ENCODE measurements around the gene CNKSR3. TPM values are rescaled to one million over a fixed set of nuclear protein-coding genes. Genes with fewer than 3 reads are reported as not detected.
"Not testable (repeated sequence)": the region's sequence is repeated elsewhere in the genome, so short reads cannot be mapped to it uniquely, and the experiment has no call there.

The CNKSR3 gene
- polyA plus RNA-seq, 2 donors, result 12.0 to 12.9 TPM

- Histone ChIP-seq H3K36me3 (ENCODE audit: control insufficient read depth in 2 of 2, insufficient read depth in 2 of 2, low read length in 1 of 2) (no peaks in the 10 kb centered on the region), H3K4me1 (ENCODE audit: control insufficient read depth in 2 of 2, insufficient read depth in 2 of 2, low read length in 1 of 2) (no peaks in the 10 kb centered on the region), H3K27me3 (ENCODE audit: control insufficient read depth in 1 of 2, insufficient read depth in 2 of 2, low read length in 2 of 2) (no peaks in the 10 kb centered on the region), H3K9me3 (ENCODE audit: control insufficient read depth in 2 of 2, insufficient read depth in 1 of 2, low read depth in 1 of 2, low read length in 1 of 2) (no peaks in the 10 kb centered on the region), H3K27ac (ENCODE audit: low read depth in 2 of 2, low read length in 1 of 2) (no peak overlapping the region), H3K4me3 (ENCODE audit: low read depth in 1 of 2, low read length in 2 of 2) (no peak overlapping the region)
- 49 to 55% methylated on average over 7 of the region's 7 CpGs for WGBS, 2 donors
These were observed 5.3 kb upstream of the CNKSR3 start for GRCh38 chr6:154515826-154516225.

DNA sequence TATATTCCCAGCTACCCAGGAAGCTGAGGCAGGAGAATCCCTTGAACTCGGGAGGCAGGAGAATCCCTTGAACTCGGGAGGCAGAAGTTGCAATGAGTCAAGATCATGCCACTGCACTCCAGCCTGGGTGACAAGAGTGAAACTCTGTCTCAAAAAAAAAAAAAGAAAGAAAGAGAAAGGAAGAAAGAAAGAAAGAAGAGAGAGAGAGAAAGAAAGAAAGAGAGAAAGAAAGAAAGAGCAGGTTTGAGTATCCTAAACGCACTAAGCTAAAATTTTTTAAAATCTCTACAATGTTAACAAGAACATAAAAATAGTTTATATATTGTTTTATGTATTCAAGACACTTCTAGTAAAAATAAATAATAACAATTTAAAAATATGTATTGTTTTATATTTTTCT, 4.6 kb upstream of the CNKSR3 start:
- H3K27me3 ChIP-seq (ENCODE audit: control insufficient read depth in 1 of 2, insufficient read depth in 2 of 2, low read length in 2 of 2); H3K36me3 ChIP-seq (ENCODE audit: control insufficient read depth in 2 of 2, insufficient read depth in 2 of 2, low read length in 1 of 2); H3K4me3 ChIP-seq (ENCODE audit: low read depth in 1 of 2, low read length in 2 of 2); H3K27ac ChIP-seq (ENCODE audit: low read depth in 2 of 2, low read length in 1 of 2); H3K9me3 ChIP-seq (ENCODE audit: control insufficient read depth in 2 of 2, insufficient read depth in 1 of 2, low read depth in 1 of 2, low read length in 1 of 2); H3K4me1 ChIP-seq (ENCODE audit: control insufficient read depth in 2 of 2, insufficient read depth in 2 of 2, low read length in 1 of 2): not testable (repeated sequence)
- 88 to 95% methylated on average over 3 of the region's 3 CpGs for WGBS, 2 donors

DNA sequence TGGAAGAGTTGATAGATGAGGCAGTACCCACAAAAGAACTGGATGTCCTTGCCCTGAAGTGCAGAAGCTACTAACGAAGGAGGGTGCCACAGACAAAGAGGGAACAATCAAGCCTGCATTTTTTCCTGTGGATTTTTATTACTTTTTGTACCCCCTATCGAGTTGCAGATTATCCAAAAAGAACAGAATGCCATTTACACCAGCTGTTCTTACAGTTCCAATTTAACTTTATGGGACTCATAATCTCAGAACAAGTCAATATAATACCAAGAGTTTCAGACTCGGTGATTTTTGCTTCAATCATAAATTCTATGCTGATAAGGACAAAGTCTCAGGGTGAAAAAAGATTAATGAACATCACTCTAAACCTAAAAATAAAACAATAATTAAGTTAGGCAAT, 4.0 kb upstream of the CNKSR3 start:
- Histone ChIP-seq H3K36me3 (ENCODE audit: control insufficient read depth in 2 of 2, insufficient read depth in 2 of 2, low read length in 1 of 2) (no peaks in the 10 kb centered on the region), H3K4me1 (ENCODE audit: control insufficient read depth in 2 of 2, insufficient read depth in 2 of 2, low read length in 1 of 2) (no peaks in the 10 kb centered on the region), H3K4me3 (ENCODE audit: low read depth in 1 of 2, low read length in 2 of 2) (no peak overlapping the region), H3K27me3 (ENCODE audit: control insufficient read depth in 1 of 2, insufficient read depth in 2 of 2, low read length in 2 of 2) (no peaks in the 10 kb centered on the region), H3K9me3 (ENCODE audit: control insufficient read depth in 2 of 2, insufficient read depth in 1 of 2, low read depth in 1 of 2, low read length in 1 of 2) (no peaks in the 10 kb centered on the region), H3K27ac (ENCODE audit: low read depth in 2 of 2, low read length in 1 of 2) (no peak overlapping the region)
- WGBS, 2 donors, result 77 to 89% methylated on average over 3 of the region's 3 CpGs

DNA sequence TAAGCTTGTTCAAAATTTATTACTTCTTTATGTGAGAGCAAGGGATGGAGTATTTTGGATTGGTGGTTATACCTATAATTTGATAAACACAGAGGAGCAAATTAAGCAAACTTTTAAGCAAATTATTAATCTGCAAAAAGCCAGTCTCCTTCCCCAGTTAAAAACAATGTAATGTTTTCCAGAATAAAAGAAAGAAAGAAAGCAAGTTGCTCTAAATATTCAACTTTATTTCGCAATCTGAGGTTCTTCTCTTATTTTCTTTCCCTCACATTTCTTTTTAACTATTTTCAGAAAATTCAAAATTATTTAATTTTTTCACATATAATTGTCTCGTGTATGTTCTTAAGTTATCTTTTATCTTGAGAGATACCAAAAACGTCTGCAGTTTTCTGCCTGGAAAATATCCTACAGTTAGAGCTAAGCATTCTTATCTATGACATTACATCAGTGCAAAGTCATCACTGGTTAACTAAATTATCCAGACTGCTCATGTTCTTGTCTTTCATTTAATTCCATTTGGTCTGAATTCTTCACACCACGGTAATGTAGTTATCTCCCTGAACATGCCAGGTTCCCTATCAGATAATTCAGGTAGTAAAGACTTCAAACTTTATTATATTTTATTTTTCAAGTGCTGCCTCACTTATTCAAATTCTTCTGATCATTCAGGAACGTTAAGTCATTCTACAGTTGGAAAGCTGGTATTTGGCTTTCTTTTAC, 3.3 kb upstream of the CNKSR3 start:
- Histone ChIP-seq H3K9me3 (ENCODE audit: control insufficient read depth in 2 of 2, insufficient read depth in 1 of 2, low read depth in 1 of 2, low read length in 1 of 2) (no peaks in the 10 kb centered on the region), H3K27me3 (ENCODE audit: control insufficient read depth in 1 of 2, insufficient read depth in 2 of 2, low read length in 2 of 2) (no peaks in the 10 kb centered on the region), H3K27ac (ENCODE audit: low read depth in 2 of 2, low read length in 1 of 2) (no peak overlapping the region), H3K4me1 (ENCODE audit: control insufficient read depth in 2 of 2, insufficient read depth in 2 of 2, low read length in 1 of 2) (no peaks in the 10 kb centered on the region), H3K36me3 (ENCODE audit: control insufficient read depth in 2 of 2, insufficient read depth in 2 of 2, low read length in 1 of 2) (no peaks in the 10 kb centered on the region), H3K4me3 (ENCODE audit: low read depth in 1 of 2, low read length in 2 of 2) (no peak overlapping the region)
- WGBS, 2 donors, result 66 to 80% methylated on average over 5 of the region's 5 CpGs

- H3K36me3 ChIP-seq (ENCODE audit: control insufficient read depth in 2 of 2, insufficient read depth in 2 of 2, low read length in 1 of 2), result no peaks in the 10 kb centered on the region
- no peaks in the 10 kb centered on the region for H3K27me3 ChIP-seq (ENCODE audit: control insufficient read depth in 1 of 2, insufficient read depth in 2 of 2, low read length in 2 of 2)
- no peaks in the 10 kb centered on the region for H3K9me3 ChIP-seq (ENCODE audit: control insufficient read depth in 2 of 2, insufficient read depth in 1 of 2, low read depth in 1 of 2, low read length in 1 of 2)
- WGBS, 2 donors, result 88 to 95% methylated on average over 1 of the region's 1 CpG
- peaks cover 0 to 2% of the 10 kb centered on the region in 2 donors for H3K4me1 ChIP-seq (ENCODE audit: control insufficient read depth in 2 of 2, insufficient read depth in 2 of 2, low read length in 1 of 2)
- no peak overlapping the region for H3K4me3 ChIP-seq (ENCODE audit: low read depth in 1 of 2, low read length in 2 of 2)
- H3K27ac ChIP-seq (ENCODE audit: low read depth in 2 of 2, low read length in 1 of 2), result no peak overlapping the region
These were observed 1.7 kb upstream of the CNKSR3 start for GRCh38 chr6:154512201-154512600.

DNA sequence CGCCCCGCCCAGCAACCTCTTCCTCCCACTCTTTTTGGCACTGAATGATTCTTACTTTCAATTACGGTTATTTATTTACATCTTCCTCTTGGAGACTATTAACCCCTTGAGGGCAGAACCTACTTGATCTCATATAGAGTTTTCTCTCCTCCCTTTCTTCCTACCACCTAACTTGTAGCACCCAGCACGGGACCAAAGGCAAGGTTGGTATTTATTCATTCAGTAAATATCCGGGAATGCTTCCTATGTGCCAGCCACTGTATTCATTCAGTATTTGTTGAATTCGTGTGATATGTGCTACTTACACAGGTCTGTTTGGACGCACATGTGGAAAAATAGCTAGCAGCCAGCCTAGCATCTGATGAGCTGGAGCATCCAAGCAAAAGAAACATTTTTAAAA, 1.3 kb upstream of the CNKSR3 start:
- H3K4me1 ChIP-seq (ENCODE audit: control insufficient read depth in 2 of 2, insufficient read depth in 2 of 2, low read length in 1 of 2), result peaks cover 0 to 2% of the 10 kb centered on the region in 2 donors
- H3K4me3 ChIP-seq (ENCODE audit: low read depth in 1 of 2, low read length in 2 of 2), result no peak overlapping the region
- peak overlapping the region in 1 of 2 donors; percentile 11 for H3K27ac ChIP-seq (ENCODE audit: low read depth in 2 of 2, low read length in 1 of 2)
- 23 to 29% methylated on average over 6 to 7 of the region's 7 CpGs for WGBS, 2 donors
- no peaks in the 10 kb centered on the region for H3K36me3 ChIP-seq (ENCODE audit: control insufficient read depth in 2 of 2, insufficient read depth in 2 of 2, low read length in 1 of 2)
- H3K9me3 ChIP-seq (ENCODE audit: control insufficient read depth in 2 of 2, insufficient read depth in 1 of 2, low read depth in 1 of 2, low read length in 1 of 2), result no peaks in the 10 kb centered on the region
- H3K27me3 ChIP-seq (ENCODE audit: control insufficient read depth in 1 of 2, insufficient read depth in 2 of 2, low read length in 2 of 2), result no peaks in the 10 kb centered on the region

DNA sequence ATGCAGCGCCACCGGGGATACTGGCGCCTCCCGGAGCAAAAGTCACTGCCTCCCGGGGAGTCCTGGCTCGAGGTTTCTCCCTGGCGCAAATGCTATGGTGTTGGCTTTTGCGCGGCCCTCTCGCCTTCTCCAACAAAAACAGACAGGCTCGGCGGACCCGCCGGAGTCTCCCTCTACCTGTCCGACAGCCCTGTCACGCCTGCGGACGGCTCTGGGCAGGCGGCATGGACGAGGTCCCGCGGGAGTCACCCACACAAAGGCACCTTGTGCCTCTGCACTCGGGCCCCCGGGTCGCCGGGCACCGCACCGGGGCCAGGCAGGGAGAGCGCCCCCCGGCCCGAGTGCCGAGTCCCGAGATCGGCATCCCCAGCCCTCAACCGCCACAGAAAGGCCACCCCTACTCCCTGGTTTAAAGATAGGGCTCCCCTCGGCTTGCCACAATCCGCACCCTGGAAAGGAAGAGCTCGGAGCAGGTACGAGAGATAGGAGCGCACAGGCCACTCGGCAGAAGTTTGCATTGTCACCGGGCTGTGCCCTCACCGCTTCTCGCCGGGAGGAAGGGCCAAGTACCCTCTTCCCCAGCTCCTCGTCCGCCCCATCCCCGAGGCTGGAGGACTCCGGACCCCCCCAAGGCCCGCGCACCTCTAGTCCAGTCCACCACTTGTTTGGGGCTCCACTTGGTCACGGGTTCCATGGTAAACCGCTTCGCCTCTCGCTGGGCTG, 903 bp downstream of the CNKSR3 start:
- Histone ChIP-seq H3K4me3 (ENCODE audit: low read depth in 1 of 2, low read length in 2 of 2) (peak overlapping the region; percentile 75 to 86), H3K36me3 (ENCODE audit: control insufficient read depth in 2 of 2, insufficient read depth in 2 of 2, low read length in 1 of 2) (no peaks in the 10 kb centered on the region), H3K27me3 (ENCODE audit: control insufficient read depth in 1 of 2, insufficient read depth in 2 of 2, low read length in 2 of 2) (no peaks in the 10 kb centered on the region), H3K27ac (ENCODE audit: low read depth in 2 of 2, low read length in 1 of 2) (peak overlapping the region; percentile 92 to 94), H3K4me1 (ENCODE audit: control insufficient read depth in 2 of 2, insufficient read depth in 2 of 2, low read length in 1 of 2) (peaks cover 0 to 2% of the 10 kb centered on the region in 2 donors), H3K9me3 (ENCODE audit: control insufficient read depth in 2 of 2, insufficient read depth in 1 of 2, low read depth in 1 of 2, low read length in 1 of 2) (no peaks in the 10 kb centered on the region)
- WGBS, 2 donors, result 0 to 1% methylated on average over 51 to 55 of the region's 55 CpGs

DNA sequence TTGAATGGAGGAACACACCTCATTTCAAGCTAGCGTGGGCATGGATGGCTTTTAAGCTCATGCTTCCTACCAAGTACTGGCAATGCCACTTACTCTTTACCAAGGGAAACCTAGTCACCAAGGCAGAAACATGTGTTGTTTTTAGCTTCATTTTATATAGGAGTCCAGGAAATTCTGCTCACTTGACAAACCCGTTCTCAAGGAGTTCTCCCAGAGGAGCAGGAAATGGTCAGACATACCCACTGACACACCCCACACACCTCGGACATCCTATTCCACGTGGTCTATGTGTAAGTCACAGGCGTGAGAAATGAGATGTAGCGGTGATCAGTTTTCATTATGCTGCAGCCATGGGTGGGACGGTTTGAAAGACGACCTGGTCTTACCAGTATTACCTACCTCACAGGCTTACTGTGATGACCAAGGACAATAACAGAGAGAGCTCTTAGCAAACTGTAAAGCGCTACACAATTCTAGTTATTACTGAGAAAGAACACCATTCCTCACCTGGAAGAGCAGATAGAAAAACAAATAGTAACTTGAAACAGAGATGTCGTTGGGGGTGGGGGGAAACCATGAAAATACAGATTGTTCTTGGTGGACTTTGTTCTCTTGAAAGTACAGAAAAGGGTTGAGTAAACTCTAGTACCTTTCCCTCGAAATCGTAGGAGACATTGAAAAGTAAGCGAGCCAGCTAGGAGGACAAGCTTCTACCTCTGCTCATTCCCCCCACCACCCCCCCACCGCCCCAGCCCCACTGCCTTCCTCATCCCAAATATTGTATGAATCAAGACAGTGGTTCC, 1.7 kb downstream of the CNKSR3 start:
- 16 to 17% methylated on average over 14 of the region's 14 CpGs for WGBS, 2 donors

DNA sequence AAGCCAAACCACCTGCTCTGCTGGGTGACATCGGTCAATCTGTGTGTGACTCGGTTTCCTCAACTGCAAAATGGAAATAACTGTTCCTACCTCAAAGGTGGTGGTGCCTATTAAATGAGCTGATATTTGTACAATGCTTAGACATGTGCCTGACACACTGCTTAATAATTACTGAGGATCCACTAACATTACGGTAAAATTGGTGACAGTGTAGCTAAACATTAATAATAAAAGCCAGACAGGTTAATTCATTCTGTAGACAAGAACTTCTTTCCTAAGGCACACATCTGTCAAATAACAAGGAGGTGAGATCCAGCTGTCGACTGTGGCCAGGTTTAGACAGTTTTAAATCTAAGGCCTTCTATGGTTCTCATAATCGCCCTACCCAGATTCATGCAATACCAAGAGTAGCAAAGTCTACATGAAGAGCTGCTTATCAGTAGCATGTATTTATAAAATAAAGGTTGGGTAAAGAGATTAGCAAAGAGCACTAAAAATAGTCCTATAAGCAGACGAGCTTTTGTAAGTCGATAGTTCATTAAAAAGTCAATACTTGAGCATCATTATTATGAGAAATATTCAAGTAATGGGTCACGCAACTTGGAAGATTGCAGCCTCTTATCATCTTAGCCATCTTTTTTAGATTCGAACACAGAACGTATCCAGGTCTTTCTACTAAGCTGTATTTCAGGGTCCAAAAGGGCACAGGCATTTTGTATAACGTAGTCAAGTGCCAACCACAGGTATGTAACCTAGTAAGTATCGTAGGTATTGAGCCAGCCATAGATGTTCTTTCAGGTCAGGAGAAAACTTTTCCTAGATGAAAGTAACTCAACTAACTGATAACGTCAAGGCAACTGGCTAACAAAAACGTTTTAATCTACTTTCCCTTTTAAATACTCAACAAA, 3.2 kb downstream of the CNKSR3 start:
- H3K4me3 ChIP-seq (ENCODE audit: low read depth in 1 of 2, low read length in 2 of 2), result peak overlapping the region in 1 of 2 donors; percentile 75
- no peaks in the 10 kb centered on the region for H3K9me3 ChIP-seq (ENCODE audit: control insufficient read depth in 2 of 2, insufficient read depth in 1 of 2, low read depth in 1 of 2, low read length in 1 of 2)
- H3K4me1 ChIP-seq (ENCODE audit: control insufficient read depth in 2 of 2, insufficient read depth in 2 of 2, low read length in 1 of 2), result peaks cover 0 to 2% of the 10 kb centered on the region in 2 donors
- no peaks in the 10 kb centered on the region for H3K27me3 ChIP-seq (ENCODE audit: control insufficient read depth in 1 of 2, insufficient read depth in 2 of 2, low read length in 2 of 2)
- 65 to 81% methylated on average over 14 of the region's 14 CpGs for WGBS, 2 donors
- H3K36me3 ChIP-seq (ENCODE audit: control insufficient read depth in 2 of 2, insufficient read depth in 2 of 2, low read length in 1 of 2), result no peaks in the 10 kb centered on the region
- H3K27ac ChIP-seq (ENCODE audit: low read depth in 2 of 2, low read length in 1 of 2), result no peak overlapping the region

More for the DNA sequence above, 1.7 kb downstream of the CNKSR3 start:
- H3K4me3 ChIP-seq (ENCODE audit: low read depth in 1 of 2, low read length in 2 of 2), result peak overlapping the region; percentile 75 to 86
- no peaks in the 10 kb centered on the region for H3K9me3 ChIP-seq (ENCODE audit: control insufficient read depth in 2 of 2, insufficient read depth in 1 of 2, low read depth in 1 of 2, low read length in 1 of 2)
- no peaks in the 10 kb centered on the region for H3K27me3 ChIP-seq (ENCODE audit: control insufficient read depth in 1 of 2, insufficient read depth in 2 of 2, low read length in 2 of 2)
- peaks cover 0 to 2% of the 10 kb centered on the region in 2 donors for H3K4me1 ChIP-seq (ENCODE audit: control insufficient read depth in 2 of 2, insufficient read depth in 2 of 2, low read length in 1 of 2)
- no peaks in the 10 kb centered on the region for H3K36me3 ChIP-seq (ENCODE audit: control insufficient read depth in 2 of 2, insufficient read depth in 2 of 2, low read length in 1 of 2)
- H3K27ac ChIP-seq (ENCODE audit: low read depth in 2 of 2, low read length in 1 of 2), result peak overlapping the region; percentile 92 to 94
